Right forelimb (tissue), 1 donor: Measurements from ENCODE around the gene CETP.
"Not testable (repeated sequence)": the region's sequence is repeated elsewhere in the genome, so short reads cannot be mapped to it uniquely, and the experiment has no call there.

ENCODE experiments used
- DNase-seq: peaks from one replicate; pipeline ENCODE4 v3.0.0-alpha.2; 2018

The CETP gene

GRCh38 chr16:56983211-56983751 is 21.5 kb downstream of the CETP start:
- DNase-seq, result no peak

- DNase-seq, result no peak
Observed at GRCh38 chr16:56984639-56985038, 22.9 kb downstream of the CETP start.

- DNase-seq, result no peak
Observed at GRCh38 chr16:56985288-56985961, 23.7 kb downstream of the CETP start.

GRCh38 chr16:56985962-56986360 is 24.2 kb downstream of the CETP start:
- DNase-seq, result no peak

- DNase-seq, result no peak
Observed at GRCh38 chr16:56986361-56986760, 24.6 kb downstream of the CETP start.

- not testable (repeated sequence) for DNase-seq
Observed at GRCh38 chr16:56986908-56987307, 25.2 kb downstream of the CETP start.

- DNase-seq, result no peak
Observed at GRCh38 chr16:56987692-56988091, 25.9 kb downstream of the CETP start.

- no peak for DNase-seq
Observed at GRCh38 chr16:56988161-56988947, 26.6 kb downstream of the CETP start.

GRCh38 chr16:56988948-56989945 is 27.5 kb downstream of the CETP start, which contains the start of gene NLRC5:
TSS of gene NLRC5 (plus strand) at chr16:56989557. CDS start at chr16:57020713, 31,156 bp downstream.
- DNase-seq, result peak; percentile 87

- no peak for DNase-seq
Observed at GRCh38 chr16:56989988-56990387, 28.2 kb downstream of the CETP start.

GRCh38 chr16:56990407-56991286 is 28.9 kb downstream of the CETP start:
- DNase-seq, result no peak

GRCh38 chr16:56992431-56992830 is 30.7 kb downstream of the CETP start:
- DNase-seq, result not testable (repeated sequence)

GRCh38 chr16:56993204-56993603 is 31.5 kb downstream of the CETP start:
- DNase-seq, result no peak

- no peak for DNase-seq
Observed at GRCh38 chr16:56994311-56994710, 32.6 kb downstream of the CETP start.

GRCh38 chr16:56995136-56995805 is 33.5 kb downstream of the CETP start:
- no peak for DNase-seq

GRCh38 chr16:56997264-56997663 is 35.5 kb downstream of the CETP start:
- DNase-seq, result no peak

GRCh38 chr16:56997931-56998330 is 36.2 kb downstream of the CETP start:
- no peak for DNase-seq

- DNase-seq, result no peak
Observed at GRCh38 chr16:56998352-56998751, 36.6 kb downstream of the CETP start.

- no peak for DNase-seq
Observed at GRCh38 chr16:56998861-56999260, 37.1 kb downstream of the CETP start.

- DNase-seq, result no peak
Observed at GRCh38 chr16:56999409-57000270, 37.9 kb downstream of the CETP start.
